Stimulated activated CD8-positive, alpha-beta memory T cell treated with anti-CD3 and anti-CD28 coated beads, Interleukin-7, amount 100 ng/mL, for 24 hours (primary cell): ENCODE results near the gene F8.
A peak's percentile ranks its signal among the peaks of the same experiment; 100 is the strongest.
"Not testable (repeated sequence)": the region's sequence is repeated elsewhere in the genome, so short reads cannot be mapped to it uniquely, and the experiment has no call there.

Source experiments
- DNase-seq: peaks from one replicate; pipeline ENCODE4 v3.0.0-alpha.2; 2020; ENCODE audit warnings: low read depth

The F8 gene

DNA sequence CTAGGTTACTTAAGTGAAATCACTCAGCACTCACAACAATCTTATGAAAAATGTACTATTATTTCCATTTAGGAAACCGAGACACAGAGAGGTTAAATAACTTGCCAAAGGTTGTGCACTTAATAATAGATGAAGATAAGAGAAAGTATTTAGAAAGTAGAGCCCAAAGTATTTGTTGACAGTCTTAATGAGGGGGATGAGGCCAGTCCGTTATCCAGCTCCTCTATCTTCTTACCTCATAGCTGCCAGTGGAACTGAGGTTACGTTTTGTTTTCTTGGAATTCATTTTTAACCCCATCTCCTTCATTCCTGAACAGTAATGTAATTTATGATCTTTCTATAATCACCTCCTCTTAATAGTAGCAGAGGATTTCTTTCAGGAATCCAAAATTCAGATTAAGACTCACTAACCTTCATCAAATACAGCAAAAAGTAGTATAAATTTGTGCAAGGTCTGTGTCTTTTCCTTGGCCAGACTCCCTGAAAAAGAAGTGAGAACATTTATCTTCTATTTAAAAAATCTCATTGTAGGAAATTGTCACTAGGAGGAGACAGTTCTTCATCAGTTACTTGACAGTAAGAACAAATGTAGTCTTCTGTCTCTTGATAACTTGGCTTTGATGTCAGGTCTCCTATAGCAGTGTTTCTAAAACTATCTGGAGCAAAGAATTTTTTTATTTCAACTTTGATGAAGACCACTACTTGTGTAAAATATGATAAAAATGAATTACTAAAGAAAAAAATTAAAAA lies 35.5 kb downstream of the F8 start:
- no peak for DNase-seq

DNA sequence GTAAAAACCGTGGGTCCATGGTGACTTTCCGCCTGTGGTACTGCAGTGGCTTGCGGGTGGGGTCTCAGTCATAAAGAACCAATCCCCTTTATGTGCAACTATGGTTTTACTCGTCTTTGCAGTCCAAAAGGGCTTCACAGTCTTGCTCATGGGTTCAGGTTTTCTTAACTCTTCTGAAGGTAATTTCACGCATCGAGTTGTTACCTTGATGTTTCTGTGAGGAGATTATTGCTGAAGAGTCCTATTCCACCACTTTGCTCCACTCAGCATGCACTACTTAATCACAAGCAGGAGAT lies 41.5 kb downstream of the F8 start:
- no peak for DNase-seq

DNA sequence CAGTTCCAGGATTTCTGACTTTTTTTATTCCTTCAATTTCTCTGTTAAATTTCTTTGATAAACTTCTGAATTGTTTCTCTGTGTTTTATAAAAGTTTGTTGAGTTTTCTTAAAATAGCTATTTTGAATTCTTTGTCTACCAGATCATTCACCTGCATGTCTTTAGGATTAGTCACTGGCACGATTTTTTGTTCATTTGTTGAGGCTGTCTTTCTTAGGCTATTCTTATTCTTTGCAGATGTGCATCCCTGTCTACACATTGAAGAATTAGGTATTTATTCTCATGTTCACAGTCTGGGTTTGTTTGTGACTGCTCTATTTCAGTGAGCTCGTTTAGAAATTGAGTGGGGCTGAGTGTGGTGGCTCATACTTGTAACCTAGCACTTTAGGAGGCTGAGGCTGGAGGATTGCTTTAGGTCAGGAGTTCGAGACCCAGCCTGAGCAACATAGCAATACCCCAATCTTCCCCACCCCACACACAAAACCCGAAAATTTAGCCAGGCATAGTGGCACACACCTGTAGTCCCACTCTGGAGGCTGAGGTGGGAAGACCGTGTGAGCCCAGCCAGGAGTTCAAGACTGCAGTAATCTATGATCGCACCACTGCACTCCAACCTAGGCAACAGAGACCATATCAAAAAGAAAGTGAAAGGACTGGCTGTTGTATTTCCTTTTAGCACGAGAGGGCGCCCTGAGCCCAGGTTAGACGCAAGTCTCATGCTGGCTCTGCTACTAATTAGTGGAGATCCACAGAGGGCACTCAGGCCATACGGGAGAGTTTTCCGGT lies 42.0 kb downstream of the F8 start:
- peak; percentile 38 for DNase-seq

DNA sequence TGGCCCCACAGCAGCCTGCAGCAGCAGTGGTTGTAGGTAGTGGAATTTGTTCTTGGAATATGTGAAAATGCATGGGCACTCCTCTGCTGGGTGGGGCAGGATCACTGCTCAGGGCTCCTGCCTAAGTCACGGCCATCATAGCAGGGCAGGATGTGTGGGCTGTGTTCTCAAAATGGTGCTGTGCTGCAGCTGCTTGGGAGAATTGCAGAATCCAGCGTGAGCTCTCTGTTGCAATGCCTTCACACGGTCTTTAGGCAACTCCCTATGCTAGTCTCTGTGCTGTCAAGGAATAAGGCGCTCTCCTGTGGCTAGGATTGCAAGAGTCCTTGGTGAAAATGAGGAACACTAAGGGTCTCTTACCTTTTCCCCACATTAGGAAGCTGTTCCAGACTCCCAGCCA lies 42.9 kb downstream of the F8 start:
- no peak for DNase-seq

DNA sequence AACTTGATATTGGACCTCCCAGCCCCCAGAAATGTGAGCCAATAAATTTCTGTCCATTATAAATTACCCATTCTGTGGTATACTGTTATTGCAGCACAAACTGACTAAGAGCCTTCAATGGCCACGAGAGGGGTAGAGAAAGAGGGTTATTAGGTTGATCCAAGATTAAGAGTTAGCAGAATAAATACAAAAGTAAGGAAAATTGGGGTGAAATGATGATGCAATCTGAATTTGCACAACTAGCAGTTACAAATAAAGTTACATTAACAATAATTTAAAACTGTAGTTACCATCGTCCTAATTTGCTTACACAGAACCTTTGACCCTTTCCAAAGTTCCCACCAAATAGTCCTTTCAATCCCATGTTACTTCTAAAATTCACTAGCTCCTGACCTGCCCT lies 54.2 kb downstream of the F8 start:
- no peak for DNase-seq

DNA sequence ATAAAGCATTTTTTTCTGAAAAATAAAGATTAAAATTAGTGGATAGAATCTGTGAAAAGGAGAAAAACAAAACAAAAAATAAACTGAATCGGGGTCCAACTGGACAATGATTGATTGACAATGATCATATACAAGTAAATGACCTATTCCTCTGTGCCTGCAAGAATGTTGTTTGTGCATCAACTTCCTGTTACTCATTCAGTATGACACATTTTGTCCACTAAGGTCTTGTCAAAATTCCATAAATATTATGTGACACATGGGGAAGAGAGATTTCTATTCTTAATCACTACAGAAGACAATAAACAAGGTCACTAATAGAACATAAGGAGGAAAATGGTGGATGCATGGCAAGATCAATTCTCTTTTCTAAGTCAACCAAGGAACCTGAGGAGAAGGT lies 54.9 kb downstream of the F8 start:
- DNase-seq = no peak

DNA sequence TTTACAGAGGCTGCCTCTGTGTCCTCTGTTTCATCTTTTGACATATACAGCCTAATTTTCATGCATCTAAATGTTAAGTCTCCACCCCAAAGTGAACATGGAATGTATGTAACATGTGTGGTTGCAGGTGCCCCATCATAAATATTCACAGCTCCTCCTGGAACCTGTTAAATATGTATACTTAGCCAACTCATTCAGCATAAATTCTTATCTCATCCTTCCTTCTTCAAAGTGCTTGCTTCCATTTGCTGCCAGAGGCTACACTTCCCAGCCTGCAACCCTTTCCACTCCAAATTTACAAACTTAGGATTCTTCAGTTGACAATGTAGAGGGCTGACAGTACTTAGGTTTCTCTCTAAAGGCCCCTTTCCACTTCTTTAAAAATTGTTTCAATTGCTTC lies 60.6 kb downstream of the F8 start:
- no peak for DNase-seq

DNA sequence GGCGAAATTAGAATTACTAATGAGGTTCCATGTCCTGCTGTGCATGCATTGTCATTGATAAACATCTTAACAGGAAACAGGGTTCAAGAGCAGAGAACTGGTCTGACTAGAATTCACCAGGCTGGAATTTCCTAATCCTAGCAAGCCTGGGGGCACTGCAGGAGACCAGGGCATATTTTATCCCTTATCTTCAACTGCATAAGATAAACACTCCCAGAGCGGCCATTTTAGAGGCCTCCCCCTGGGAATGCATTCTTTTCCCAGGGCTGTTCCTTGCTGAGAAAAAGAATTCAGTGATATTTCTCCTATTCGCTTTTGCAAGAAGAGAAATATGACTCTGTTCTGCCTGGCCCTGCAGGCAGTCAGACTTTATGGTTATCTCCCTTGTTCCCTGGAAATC lies 66.7 kb downstream of the F8 start:
- not testable (repeated sequence) for DNase-seq

DNA sequence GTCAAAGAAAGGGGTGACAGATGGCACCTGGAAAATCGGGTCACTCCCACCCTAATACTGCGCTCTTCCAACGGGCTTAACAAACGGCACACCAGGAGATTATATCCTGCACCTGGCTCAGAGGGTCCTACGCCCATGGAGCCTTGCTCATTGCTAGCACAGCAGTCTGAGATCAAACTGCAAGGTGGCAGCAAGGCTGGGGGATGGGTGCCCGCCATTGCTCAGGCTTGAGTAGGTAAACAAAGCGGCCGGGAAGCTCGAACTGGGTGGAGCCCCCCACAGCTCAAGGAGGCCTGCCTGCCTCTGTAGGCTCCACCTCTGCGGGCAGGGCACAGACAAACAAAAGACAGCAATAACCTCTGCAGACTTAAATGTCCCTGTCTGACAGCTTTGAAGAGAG lies 83.3 kb downstream of the F8 start:
- DNase-seq = not testable (repeated sequence)

DNA sequence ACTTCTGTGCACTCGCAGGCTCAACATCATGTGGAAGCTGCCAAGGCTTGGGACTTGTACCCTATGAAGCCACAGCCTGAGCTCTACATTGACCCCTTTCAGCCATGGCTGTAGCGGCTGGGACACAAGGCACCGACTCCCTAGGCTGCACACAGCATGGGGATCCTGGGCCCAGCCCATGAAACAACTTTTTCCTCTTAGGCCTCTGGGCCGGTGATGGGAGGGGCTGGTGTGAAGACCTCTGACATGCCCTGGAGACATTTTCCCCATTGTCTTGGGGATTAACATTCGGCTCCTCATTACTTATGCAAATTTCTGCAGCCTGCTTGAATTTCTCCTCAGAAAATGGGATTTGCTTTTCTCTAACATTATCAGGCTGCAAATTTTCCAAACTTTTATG lies 97.8 kb downstream of the F8 start:
- DNase-seq = not testable (repeated sequence)

DNA sequence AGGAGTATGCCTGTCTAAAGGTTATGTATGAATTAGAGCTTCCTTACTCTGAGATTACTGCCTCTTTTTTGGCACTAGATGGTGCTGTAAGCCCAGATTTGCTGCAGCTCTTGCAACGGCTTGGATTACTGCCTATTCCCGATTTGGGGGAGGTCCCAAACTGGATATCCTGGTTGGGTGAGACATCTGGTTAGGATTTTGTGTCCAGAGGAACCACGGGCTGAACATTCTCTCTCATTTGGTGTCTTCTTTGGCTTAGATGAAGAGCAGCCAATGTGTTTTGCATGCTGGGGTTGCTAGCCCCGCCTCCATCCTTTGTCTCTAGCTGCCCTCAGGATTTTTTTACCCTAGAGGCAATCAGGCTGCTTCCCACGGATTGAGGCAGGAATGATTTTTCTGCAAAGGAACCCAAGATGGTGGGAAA lies 104.5 kb downstream of the F8 start:
- DNase-seq = no peak

DNA sequence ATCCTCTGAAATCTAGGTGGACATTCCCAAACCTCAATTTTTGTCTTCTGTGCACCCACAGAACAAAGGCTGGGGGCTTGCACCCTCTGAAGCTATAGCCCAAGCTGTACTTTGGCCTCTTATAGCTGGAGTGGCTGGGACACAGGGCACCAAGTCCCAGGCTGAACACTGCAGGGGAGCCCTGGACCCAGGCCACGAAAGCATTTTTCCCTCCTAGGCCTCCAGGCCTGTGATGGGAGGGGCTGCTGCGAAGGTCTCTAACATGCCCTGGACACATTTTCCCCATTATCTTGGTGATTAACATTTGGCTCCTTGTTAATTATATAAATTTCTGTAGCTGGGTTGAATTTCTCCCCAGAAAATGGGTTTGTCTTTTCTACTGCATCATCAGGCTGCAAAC lies 108.5 kb downstream of the F8 start:
- DNase-seq = no peak

DNA sequence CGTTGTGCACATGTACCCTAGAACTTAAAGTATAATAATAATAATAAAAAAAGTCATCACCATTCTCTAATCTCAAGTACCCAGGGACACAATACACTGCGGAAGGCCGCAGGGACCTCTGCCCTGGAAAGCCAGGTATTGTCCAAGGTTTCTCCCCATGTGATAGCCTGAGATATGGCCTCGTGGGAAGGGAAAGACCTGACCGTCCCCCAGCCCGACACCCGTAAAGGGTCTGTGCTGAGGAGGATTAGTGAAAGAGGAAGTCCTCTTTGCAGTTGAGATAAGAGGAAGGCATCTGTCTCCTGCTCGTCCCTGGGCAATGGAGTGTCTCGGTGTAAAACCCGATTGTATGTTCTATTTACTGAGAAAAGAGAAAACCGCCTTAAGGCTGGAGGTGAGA lies 112.0 kb downstream of the F8 start:
- DNase-seq = not testable (repeated sequence)

DNA sequence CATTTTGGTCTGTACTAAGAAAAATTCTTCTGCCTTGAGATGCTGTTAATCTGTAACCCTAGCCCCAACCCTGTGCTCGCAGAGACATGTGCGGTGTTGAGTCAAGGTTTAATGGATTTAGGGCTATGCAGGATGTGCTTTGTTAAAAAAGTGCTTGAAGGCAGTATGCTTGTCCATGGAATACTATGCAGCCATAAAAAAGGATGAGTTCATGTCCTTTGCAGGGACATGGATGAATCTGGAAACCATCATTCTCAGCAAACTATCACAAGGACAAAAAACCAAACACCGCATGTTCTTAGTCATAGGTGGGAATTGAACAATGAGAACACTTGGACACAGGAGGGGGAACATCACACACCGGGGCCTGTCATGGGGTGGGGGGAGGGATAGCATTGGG lies 112.5 kb downstream of the F8 start:
- not testable (repeated sequence) for DNase-seq

DNA sequence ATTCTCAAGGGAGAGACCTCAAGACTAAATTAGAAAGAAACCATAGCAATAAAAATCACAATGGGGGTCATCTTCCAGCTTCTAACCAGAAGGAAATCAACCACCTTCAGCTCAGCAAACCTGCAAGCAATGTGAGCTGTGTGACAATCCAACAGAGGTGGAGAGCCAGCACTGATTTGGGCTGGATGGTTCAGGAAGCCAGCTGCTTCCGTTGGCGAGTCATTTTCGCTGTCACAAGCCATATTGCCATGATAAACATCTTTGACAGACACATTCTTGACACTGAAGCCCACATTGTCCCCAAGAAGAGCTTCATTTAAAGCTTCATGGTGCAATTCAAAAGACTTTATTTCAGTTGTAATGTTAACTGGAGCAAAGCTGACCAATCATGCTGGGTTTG lies 113.7 kb downstream of the F8 start:
- DNase-seq = no peak

DNA sequence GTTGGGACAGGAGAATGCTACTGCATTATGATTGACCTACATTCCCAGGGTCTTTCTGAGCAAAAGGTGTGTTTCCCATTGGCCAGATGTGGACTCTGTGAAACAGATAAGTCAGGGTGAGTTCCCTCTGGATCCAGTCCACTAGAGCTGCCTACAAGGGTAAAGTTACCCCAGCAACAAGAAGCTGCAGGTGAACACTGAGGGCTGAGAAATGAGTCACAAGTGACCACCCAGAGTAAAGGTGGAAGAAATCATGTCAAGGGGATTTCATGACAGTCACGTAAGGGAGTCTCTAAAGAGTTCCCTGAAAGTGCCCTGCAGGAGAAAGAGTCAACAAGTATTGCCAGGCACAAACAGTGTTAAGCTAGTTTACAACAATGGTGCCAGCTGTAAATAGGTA lies 120.1 kb downstream of the F8 start:
- DNase-seq = no peak

DNA sequence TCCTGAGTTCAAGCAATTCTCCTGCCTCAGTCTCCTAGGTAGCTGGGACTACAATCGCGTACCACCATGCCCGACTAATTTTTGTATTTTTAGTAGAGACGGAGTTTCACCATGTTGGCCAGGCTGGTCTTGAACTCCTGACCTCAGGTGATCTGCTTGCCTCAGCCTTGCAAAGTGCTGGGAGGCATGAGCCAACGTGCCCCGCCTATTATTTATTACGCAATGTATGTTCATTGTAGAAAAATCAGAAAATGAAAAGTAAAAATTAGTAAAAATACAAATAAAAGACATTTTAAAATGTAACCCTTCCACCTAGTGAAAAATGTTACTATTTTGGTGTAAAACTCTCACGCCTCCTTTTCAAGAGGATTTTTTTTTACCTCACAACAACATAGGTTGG lies 122.2 kb downstream of the F8 start:
- DNase-seq = no peak

DNA sequence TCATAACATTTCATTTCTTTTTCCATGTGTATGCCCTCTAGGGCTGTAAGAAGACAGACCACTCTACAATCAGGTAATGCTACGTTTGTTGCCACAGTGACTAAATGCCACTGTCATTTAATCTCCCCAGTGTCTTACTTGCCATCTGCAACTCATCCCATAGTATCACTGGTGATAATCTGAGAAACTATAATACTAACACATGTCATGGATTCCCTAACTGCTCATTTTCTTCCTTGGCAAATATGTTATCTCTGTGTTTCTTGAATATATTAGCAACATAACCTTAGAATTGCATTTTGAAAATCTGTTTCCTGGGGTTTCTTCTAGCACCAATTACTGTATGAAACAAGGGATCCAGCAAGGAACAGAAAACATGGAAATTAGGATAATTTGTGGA lies 130.2 kb downstream of the F8 start:
- no peak for DNase-seq

DNA sequence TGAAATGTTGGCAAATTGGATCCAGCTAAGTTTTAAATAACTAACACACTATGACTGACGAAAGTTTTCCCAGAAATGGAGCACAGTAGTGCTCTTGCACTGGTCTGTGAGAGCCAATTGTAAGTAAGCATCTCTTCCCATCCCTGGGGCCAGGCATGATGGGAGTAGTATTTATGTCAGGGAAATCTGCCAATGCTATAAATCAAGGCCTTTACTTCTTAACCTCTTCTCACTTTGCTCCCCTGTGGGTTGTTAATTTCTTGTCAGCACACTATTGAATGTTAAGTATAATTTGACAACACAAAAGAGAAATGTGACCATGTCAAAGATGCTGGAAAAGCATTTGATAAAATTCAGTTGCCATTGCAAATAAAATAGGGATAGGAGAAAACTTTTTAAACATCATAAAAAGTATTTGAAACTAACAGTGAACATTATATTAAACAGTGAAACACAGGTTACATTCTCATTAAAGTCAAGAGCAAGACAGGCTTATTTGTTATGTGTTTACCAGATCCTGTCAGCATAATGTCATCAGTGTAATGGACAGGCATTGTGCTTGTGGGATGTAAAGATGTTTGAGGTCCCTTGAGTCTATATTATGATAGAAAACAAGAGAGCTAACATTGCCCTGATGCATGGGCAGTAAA lies 131.4 kb downstream of the F8 start:
- DNase-seq = no peak

DNA sequence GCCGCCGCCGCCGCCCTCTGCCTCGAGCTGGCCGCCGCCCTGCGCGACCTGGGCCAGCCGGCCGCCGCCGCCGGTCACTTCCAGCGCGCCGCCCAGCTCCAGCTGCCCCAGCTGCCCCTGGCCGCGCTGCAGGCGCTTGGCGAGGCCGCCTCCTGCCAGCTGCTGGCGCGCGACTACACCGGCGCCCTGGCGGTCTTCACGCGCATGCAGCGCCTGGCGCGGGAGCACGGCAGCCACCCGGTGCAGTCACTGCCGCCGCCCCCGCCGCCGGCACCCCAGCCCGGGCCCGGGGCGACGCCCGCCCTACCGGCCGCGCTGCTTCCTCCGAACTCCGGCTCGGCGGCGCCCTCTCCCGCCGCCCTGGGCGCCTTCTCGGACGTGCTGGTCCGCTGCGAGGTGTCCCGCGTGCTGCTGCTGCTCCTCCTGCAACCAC lies 135.7 kb downstream of the F8 start:
- not testable (repeated sequence) for DNase-seq

DNA sequence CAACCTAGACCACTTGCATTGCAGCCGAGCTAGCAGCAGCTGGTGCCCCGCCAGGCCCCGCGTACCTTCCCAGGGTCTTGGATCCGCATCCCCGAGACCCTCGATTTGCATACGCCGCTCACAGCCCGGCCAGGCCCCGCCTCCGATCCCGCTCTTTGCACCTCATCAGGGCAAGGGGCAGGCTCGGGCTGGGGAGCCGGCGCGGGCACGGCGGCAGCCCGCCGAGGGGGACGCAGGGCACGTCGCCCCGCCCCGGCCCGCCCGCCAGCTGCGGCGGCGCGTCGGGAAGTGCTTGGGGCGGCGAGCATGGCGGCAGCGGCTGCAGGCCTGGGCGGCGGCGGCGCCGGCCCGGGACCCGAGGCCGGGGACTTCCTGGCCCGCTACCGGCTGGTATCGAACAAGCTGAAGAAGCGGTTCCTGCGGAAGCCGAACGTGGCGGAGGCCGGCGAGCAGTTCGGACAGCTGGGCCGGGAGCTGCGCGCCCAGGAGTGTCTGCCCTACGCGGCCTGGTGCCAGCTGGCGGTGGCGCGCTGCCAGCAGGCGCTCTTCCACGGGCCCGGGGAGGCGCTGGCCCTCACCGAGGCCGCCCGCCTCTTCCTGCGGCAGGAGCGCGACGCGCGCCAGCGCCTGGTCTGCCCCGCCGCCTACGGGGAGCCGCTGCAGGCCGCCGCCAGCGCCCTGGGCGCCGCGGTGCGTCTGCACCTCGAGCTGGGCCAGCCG lies 136.3 kb downstream of the F8 start, which contains the start of gene F8A1:
F8A1 (plus strand) TSS at position 287 of the 720 bp plus-strand sequence; CDS start at position 307, 20 bp downstream.
- DNase-seq = not testable (repeated sequence)

DNA sequence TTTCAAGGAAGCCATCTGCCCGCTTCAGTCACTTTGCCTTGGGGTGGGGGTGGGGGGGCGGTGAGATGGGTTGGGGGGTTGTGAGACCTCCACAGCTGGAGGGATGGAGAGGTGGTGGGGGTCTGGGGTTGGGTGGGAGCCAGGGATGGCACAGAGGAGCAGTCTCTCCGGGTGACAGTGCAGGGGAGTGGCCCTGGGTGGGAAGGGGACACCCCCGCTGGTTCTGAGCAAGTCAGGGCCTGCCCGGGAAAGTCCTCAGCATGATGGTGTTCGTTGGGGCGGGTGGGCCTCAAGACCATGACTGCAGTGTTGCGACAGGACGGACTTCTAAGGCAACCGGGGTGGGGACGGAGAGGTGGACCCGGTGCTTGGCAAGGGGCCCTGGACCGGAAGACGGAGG lies 137.0 kb downstream of the F8 start:
- DNase-seq = not testable (repeated sequence)
